ENCODE data around the gene GPR155.

Gene GPR155

GRCh38 chr2:174442546-174443510 is 44.0 kb downstream of the GPR155 start:
- Histone ChIP-seq H3K27me3 (no peaks in the 10 kb centered on the region), H3K27ac (no peak overlapping the region), H3K4me3 (ENCODE audit: low read depth in 1 of 2, low read length in 1 of 2) (no peak overlapping the region), H3K36me3 (peaks cover 8% of the 10 kb centered on the region), H3K9me3 (no peaks in the 10 kb centered on the region), H3K4me1 (ENCODE audit: control insufficient read depth in 1 of 2, insufficient read depth in 1 of 2, low read depth in 1 of 2, low read length in 1 of 2) (peaks cover 9 to 10% of the 10 kb centered on the region in 2 experiments)
- no peak for TF ChIP-seq CTCF (IDR thresholded peaks at IDR 0.05)

- no peak for TF ChIP-seq CTCF (IDR thresholded peaks at IDR 0.05)
- H3K9me3 ChIP-seq = no peaks in the 10 kb centered on the region
- no peak overlapping the region for H3K4me3 ChIP-seq (ENCODE audit: low read depth in 1 of 2, low read length in 1 of 2)
- no peak overlapping the region for H3K27ac ChIP-seq
- H3K4me1 ChIP-seq (ENCODE audit: control insufficient read depth in 1 of 2, insufficient read depth in 1 of 2, low read depth in 1 of 2, low read length in 1 of 2) = peaks cover 9 to 10% of the 10 kb centered on the region in 2 experiments
- H3K27me3 ChIP-seq = no peaks in the 10 kb centered on the region
- H3K36me3 ChIP-seq = peaks cover 8% of the 10 kb centered on the region
Measured at GRCh38 chr2:174439950-174440349, 46.9 kb downstream of the GPR155 start.

- H3K36me3 ChIP-seq = peaks cover 4% of the 10 kb centered on the region
- peaks cover 9 to 10% of the 10 kb centered on the region in 2 experiments for H3K4me1 ChIP-seq (ENCODE audit: control insufficient read depth in 1 of 2, insufficient read depth in 1 of 2, low read depth in 1 of 2, low read length in 1 of 2)
- H3K27me3 ChIP-seq = no peaks in the 10 kb centered on the region
- H3K27ac ChIP-seq = no peak overlapping the region
- no peaks in the 10 kb centered on the region for H3K9me3 ChIP-seq
- no peak for TF ChIP-seq CTCF (IDR thresholded peaks at IDR 0.05)
- no peak overlapping the region for H3K4me3 ChIP-seq (ENCODE audit: low read depth in 1 of 2, low read length in 1 of 2)
Measured at GRCh38 chr2:174439323-174439722, 47.5 kb downstream of the GPR155 start.

GRCh38 chr2:174438146-174438886 is 48.5 kb downstream of the GPR155 start:
- no peak for TF ChIP-seq CTCF (IDR thresholded peaks at IDR 0.05)
- no peaks in the 10 kb centered on the region for H3K27me3 ChIP-seq
- H3K4me3 ChIP-seq (ENCODE audit: low read depth in 1 of 2, low read length in 1 of 2) = no peak overlapping the region
- H3K9me3 ChIP-seq = no peaks in the 10 kb centered on the region
- H3K4me1 ChIP-seq (ENCODE audit: control insufficient read depth in 1 of 2, insufficient read depth in 1 of 2, low read depth in 1 of 2, low read length in 1 of 2) = peaks cover 9 to 10% of the 10 kb centered on the region in 2 experiments
- peak overlapping the region; percentile 41 for H3K27ac ChIP-seq
- H3K36me3 ChIP-seq = peaks cover 4% of the 10 kb centered on the region

- Histone ChIP-seq H3K36me3 (peaks cover 4% of the 10 kb centered on the region), H3K27me3 (no peaks in the 10 kb centered on the region), H3K9me3 (no peaks in the 10 kb centered on the region), H3K27ac (no peak overlapping the region), H3K4me1 (ENCODE audit: control insufficient read depth in 1 of 2, insufficient read depth in 1 of 2, low read depth in 1 of 2, low read length in 1 of 2) (peaks cover 9 to 10% of the 10 kb centered on the region in 2 experiments), H3K4me3 (ENCODE audit: low read depth in 1 of 2, low read length in 1 of 2) (no peak overlapping the region)
- TF ChIP-seq CTCF (IDR thresholded peaks at IDR 0.05) = no peak
Measured at GRCh38 chr2:174436351-174436750, 50.5 kb downstream of the GPR155 start.
